Vagina (tissue), 2 donors: Measurements from ENCODE around the gene ZNF791. TPM values are rescaled to one million over a fixed set of nuclear protein-coding genes. Genes with fewer than 3 reads are reported as not detected.

ENCODE experiments used
- DNase-seq, 2 donors: peaks; one replicate each; pipeline ENCODE4 v3.0.0-alpha.2; 2017; ENCODE audit errors: extremely low spot score in 2 of 2
- H3K27ac ChIP-seq: fragments of 200-600 bp; sonication (generic); one replicate; pipeline ENCODE4 v1.5.1; 2019
- H3K27me3 ChIP-seq: fragments of 200-600 bp; sonication (generic); one replicate; pipeline ENCODE4 v1.5.1; 2019
- H3K36me3 ChIP-seq, 2 donors: fragments of 200-600 bp; sonication (generic); one replicate each; pipeline ENCODE4 v1.5.1; 2017 to 2019
- H3K4me1 ChIP-seq: fragments of 200-600 bp; sonication (generic); one replicate; pipeline ENCODE4 v1.5.1; 2019
- H3K4me3 ChIP-seq, 2 donors: fragments of 200-600 bp; sonication (generic); 1 replicate in 1 of 2; 2 replicates in 1 of 2; pipeline ENCODE4 v1.5.1; 2016 to 2019
- H3K9me3 ChIP-seq: fragments of 200-600 bp; sonication (generic); one replicate; pipeline ENCODE4 v1.5.1; 2019
- CTCF ChIP-seq, 3 experiments: fragments of 450-650 bp in 2 of 3; fragments of 200-600 bp in 1 of 3; sonication (generic) in 1 of 3; IDR thresholded peaks; one replicate each; pipeline ENCODE4 v1.5.1; 2017 to 2019; ENCODE audit warnings: antibody characterized with exemption in 3 of 3, mild to moderate bottlenecking in 2 of 3, moderate library complexity in 2 of 3
- POLR2A ChIP-seq, 2 donors: fragments of 450-650 bp; IDR thresholded peaks; one replicate each; pipeline ENCODE4 v1.6.1; 2017; ENCODE audit warnings: antibody characterized with exemption in 2 of 2, mild to moderate bottlenecking in 2 of 2, moderate library complexity in 2 of 2
- POLR2AphosphoS5 ChIP-seq, 2 donors: sonication (generic); formaldehyde crosslinking; IDR thresholded peaks; one replicate each; pipeline ENCODE4 v1.9.0; 2017; ENCODE audit warnings: antibody characterized with exemption in 2 of 2, mild to moderate bottlenecking in 2 of 2, low read depth in 1 of 2; ENCODE audit not compliant: insufficient read depth in 1 of 2
- intact Hi-C: fragments of 100-400 bp; cut with DNase I; formaldehyde crosslinking; loops from one replicate; pipeline ENCODE4 v1.15.1; 2023
- total RNA-seq: library from RNA; depleted of rRNA; stranded (reverse); fragments of >200 nt; gene quantifications from one replicate; pipeline ENCODE4 v1.2.3, GENCODE V29; 2016

The ZNF791 gene
- total RNA-seq, 1 donor from 2014 or later = 17.9 TPM

- Histone ChIP-seq H3K36me3 (peaks cover 0 to 1% of the 10 kb centered on the region in 2 donors), H3K4me3 (no peak overlapping the region), H3K27ac (no peak overlapping the region), H3K27me3 (no peaks in the 10 kb centered on the region), H3K4me1 (no peaks in the 10 kb centered on the region), H3K9me3 (no peaks in the 10 kb centered on the region)
- intact Hi-C loops = no loop called here
- DNase-seq = no peak
- TF ChIP-seq POLR2AphosphoS5 (IDR thresholded peaks at IDR 0.05; ENCODE audit: insufficient read depth in 1 of 2, low read depth in 1 of 2) = no peak
- no peak for TF ChIP-seq CTCF (IDR thresholded peaks at IDR 0.05)
- TF ChIP-seq POLR2A (IDR thresholded peaks at IDR 0.05) = no peak
Observed at GRCh38 chr19:12597594-12597993, 13.1 kb upstream of the ZNF791 start.

GRCh38 chr19:12603714-12604113 lies 7.0 kb upstream of the ZNF791 start:
- intact Hi-C loops = no loop called here
- Histone ChIP-seq H3K4me1 (no peaks in the 10 kb centered on the region), H3K27ac (no peak overlapping the region), H3K36me3 (peaks cover 0 to 5% of the 10 kb centered on the region in 2 donors), H3K4me3 (no peak overlapping the region), H3K27me3 (no peaks in the 10 kb centered on the region), H3K9me3 (no peaks in the 10 kb centered on the region)
- DNase-seq = no peak
- no peak for TF ChIP-seq CTCF (IDR thresholded peaks at IDR 0.05)
- no peak for TF ChIP-seq POLR2A (IDR thresholded peaks at IDR 0.05)
- no peak for TF ChIP-seq POLR2AphosphoS5 (IDR thresholded peaks at IDR 0.05; ENCODE audit: insufficient read depth in 1 of 2, low read depth in 1 of 2)

- no peak for TF ChIP-seq CTCF (IDR thresholded peaks at IDR 0.05)
- no peak for TF ChIP-seq POLR2AphosphoS5 (IDR thresholded peaks at IDR 0.05; ENCODE audit: insufficient read depth in 1 of 2, low read depth in 1 of 2)
- TF ChIP-seq POLR2A (IDR thresholded peaks at IDR 0.05) = no peak
- no peak overlapping the region for H3K27ac ChIP-seq
- no peaks in the 10 kb centered on the region for H3K9me3 ChIP-seq
- H3K4me3 ChIP-seq = no peak overlapping the region
- H3K27me3 ChIP-seq = no peaks in the 10 kb centered on the region
- DNase-seq = no peak
- intact Hi-C loops = no loop called here
- H3K4me1 ChIP-seq = peaks cover 13% of the 10 kb centered on the region
- H3K36me3 ChIP-seq = peaks cover 0 to 5% of the 10 kb centered on the region in 2 donors
Observed at GRCh38 chr19:12606796-12607195, 3.9 kb upstream of the ZNF791 start.

GRCh38 chr19:12607631-12608030 lies 3.1 kb upstream of the ZNF791 start:
- peaks cover 0 to 3% of the 10 kb centered on the region in 2 donors for H3K36me3 ChIP-seq
- no peak for DNase-seq
- no peak overlapping the region for H3K27ac ChIP-seq
- no peak for TF ChIP-seq POLR2A (IDR thresholded peaks at IDR 0.05)
- no peak for TF ChIP-seq CTCF (IDR thresholded peaks at IDR 0.05)
- TF ChIP-seq POLR2AphosphoS5 (IDR thresholded peaks at IDR 0.05; ENCODE audit: insufficient read depth in 1 of 2, low read depth in 1 of 2) = no peak
- no peak overlapping the region for H3K4me3 ChIP-seq
- H3K27me3 ChIP-seq = no peaks in the 10 kb centered on the region
- intact Hi-C loops = no loop called here
- H3K4me1 ChIP-seq = peaks cover 22% of the 10 kb centered on the region
- H3K9me3 ChIP-seq = no peaks in the 10 kb centered on the region

GRCh38 chr19:12611361-12611699 lies 610 bp downstream of the ZNF791 start:
- Histone ChIP-seq H3K36me3 (peaks cover 0 to 12% of the 10 kb centered on the region in 2 donors), H3K27ac (peak overlapping the region; percentile 94), H3K27me3 (no peaks in the 10 kb centered on the region), H3K4me1 (peaks cover 50% of the 10 kb centered on the region), H3K4me3 (peak overlapping the region; percentile 78 to 94), H3K9me3 (no peaks in the 10 kb centered on the region)
- TF ChIP-seq POLR2A (IDR thresholded peaks at IDR 0.05) = no peak
- peak in 1 of 2 donors; percentile 76 for TF ChIP-seq POLR2AphosphoS5 (IDR thresholded peaks at IDR 0.05; ENCODE audit: insufficient read depth in 1 of 2, low read depth in 1 of 2)
- TF ChIP-seq CTCF (IDR thresholded peaks at IDR 0.05) = no peak
- no peak for DNase-seq
- intact Hi-C loops = loop anchor here (10.0 kb wide), 1 partner anchor 53 kb away; the partner anchor contains the start of genes MAN2B1 and WDR83
